Measurements from ENCODE around the gene HP.

GRCh38 chr16:72061564-72061963 is 7.3 kb downstream of the HP start:
- TF ChIP-seq ZNF416 (CRISPR knock-in tag; IDR thresholded peaks at IDR 0.05), result no peak
- TF ChIP-seq, protein P1, sequence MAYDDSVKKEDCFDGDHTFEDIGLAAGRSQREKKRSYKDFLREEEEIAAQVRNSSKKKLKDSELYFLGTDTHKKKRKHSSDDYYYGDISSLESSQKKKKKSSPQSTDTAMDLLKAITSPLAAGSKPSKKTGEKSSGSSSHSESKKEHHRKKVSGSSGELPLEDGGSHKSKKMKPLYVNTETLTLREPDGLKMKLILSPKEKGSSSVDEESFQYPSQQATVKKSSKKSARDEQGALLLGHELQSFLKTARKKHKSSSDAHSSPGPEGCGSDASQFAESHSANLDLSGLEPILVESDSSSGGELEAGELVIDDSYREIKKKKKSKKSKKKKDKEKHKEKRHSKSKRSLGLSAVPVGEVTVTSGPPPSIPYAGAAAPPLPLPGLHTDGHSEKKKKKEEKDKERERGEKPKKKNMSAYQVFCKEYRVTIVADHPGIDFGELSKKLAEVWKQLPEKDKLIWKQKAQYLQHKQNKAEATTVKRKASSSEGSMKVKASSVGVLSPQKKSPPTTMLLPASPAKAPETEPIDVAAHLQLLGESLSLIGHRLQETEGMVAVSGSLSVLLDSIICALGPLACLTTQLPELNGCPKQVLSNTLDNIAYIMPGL (CRISPR knock-in tag; IDR thresholded peaks at IDR 0.05), result no peak
- TF ChIP-seq CTCF (IDR thresholded peaks at IDR 0.05), result no peak
- TF ChIP-seq ESRRA (CRISPR knock-in tag; IDR thresholded peaks at IDR 0.05; ENCODE audit: borderline replicate concordance), result no peak
- no peak for TF ChIP-seq ZSCAN18 (CRISPR knock-in tag; IDR thresholded peaks at IDR 0.05)
- TF ChIP-seq CREB1 (CRISPR knock-in tag; IDR thresholded peaks at IDR 0.05), result no peak
- TF ChIP-seq ZBTB21 (CRISPR knock-in tag; IDR thresholded peaks at IDR 0.05; ENCODE audit: borderline replicate concordance), result no peak
- TF ChIP-seq MYBL2 (CRISPR knock-in tag; IDR thresholded peaks at IDR 0.05), result no peak
- TF ChIP-seq FOXJ3 (CRISPR knock-in tag; IDR thresholded peaks at IDR 0.05; ENCODE audit: borderline replicate concordance), result no peak
- TF ChIP-seq SOX15 (CRISPR knock-in tag; IDR thresholded peaks at IDR 0.05), result no peak
